GM12872 (cell line): ENCODE results near the gene LASP1.

Experiments
- TF ChIP-seq, protein P1 (sequence below): IDR thresholded peaks from 3 replicates; pipeline ENCODE4 v1.5.1; 2011; ENCODE audit warnings: low read depth, mild to moderate bottlenecking, low read length, moderate library complexity; ENCODE audit not compliant: insufficient read depth

The LASP1 gene

GRCh38 chr17:38889745-38890409 lies 20.0 kb downstream of the LASP1 start:
- TF ChIP-seq, protein P1, sequence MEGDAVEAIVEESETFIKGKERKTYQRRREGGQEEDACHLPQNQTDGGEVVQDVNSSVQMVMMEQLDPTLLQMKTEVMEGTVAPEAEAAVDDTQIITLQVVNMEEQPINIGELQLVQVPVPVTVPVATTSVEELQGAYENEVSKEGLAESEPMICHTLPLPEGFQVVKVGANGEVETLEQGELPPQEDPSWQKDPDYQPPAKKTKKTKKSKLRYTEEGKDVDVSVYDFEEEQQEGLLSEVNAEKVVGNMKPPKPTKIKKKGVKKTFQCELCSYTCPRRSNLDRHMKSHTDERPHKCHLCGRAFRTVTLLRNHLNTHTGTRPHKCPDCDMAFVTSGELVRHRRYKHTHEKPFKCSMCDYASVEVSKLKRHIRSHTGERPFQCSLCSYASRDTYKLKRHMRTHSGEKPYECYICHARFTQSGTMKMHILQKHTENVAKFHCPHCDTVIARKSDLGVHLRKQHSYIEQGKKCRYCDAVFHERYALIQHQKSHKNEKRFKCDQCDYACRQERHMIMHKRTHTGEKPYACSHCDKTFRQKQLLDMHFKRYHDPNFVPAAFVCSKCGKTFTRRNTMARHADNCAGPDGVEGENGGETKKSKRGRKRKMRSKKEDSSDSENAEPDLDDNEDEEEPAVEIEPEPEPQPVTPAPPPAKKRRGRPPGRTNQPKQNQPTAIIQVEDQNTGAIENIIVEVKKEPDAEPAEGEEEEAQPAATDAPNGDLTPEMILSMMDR = no peak

DNA sequence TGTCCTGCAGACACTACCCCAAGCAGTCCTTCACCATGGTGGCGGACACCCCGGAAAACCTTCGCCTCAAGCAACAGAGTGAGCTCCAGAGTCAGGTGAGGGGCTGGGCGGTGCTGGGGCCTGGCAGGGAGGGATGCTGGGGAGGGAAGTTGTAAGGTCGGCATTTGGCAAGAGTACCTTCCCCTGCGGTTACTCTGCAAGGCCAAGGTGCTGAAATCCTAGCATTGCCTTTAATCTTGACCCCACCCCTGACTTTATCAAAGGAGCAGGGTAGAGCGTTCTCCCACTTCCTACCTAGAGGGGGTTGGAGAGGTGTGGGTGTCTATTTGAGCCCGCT lies 20.5 kb downstream of the LASP1 start:
- TF ChIP-seq, protein P1 = no peak

DNA sequence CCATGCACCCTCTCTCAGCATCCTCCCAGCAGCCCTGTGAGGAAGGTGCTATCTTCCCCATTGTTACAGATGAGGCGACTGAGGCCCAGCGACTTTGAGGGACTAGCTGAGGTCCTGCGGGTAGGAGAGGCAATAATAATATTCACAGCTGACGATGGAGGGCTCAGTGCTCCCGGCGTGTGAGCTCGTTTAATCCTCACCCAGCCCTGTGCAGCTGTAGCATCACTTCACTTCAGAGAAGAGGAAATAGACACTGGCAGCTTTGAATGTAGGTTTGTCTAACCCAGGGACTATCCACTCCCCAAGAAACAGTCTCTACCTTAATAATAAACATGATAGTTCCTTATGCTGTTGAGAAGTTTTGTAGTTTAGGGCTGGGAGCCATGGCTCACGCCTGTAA lies 21.6 kb downstream of the LASP1 start:
- TF ChIP-seq, protein P1 = no peak

GRCh38 chr17:38892083-38892482 lies 22.2 kb downstream of the LASP1 start:
- TF ChIP-seq, protein P1 = no peak

GRCh38 chr17:38892620-38893019 lies 22.8 kb downstream of the LASP1 start:
- TF ChIP-seq, protein P1 = no peak

DNA sequence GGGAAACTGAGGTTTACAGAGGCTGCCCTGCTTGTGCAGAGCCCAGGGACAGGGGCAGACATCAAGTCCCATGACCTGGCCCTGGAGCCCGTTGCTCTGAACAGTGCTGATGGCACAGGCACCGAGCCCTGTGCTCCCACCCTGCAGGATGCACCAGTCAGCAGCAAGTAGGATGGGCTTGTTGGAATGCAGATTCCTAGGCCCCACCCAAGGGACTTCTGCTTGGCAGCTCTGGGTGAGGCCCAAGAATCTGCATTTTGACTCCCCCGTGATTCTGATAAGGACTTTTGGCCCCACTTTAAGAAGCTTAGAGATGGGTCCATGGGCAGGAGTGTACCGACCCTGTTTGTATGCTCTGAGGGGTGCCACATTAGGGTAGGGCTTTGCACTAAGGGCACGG lies 23.3 kb downstream of the LASP1 start:
- TF ChIP-seq, protein P1 = no peak

DNA sequence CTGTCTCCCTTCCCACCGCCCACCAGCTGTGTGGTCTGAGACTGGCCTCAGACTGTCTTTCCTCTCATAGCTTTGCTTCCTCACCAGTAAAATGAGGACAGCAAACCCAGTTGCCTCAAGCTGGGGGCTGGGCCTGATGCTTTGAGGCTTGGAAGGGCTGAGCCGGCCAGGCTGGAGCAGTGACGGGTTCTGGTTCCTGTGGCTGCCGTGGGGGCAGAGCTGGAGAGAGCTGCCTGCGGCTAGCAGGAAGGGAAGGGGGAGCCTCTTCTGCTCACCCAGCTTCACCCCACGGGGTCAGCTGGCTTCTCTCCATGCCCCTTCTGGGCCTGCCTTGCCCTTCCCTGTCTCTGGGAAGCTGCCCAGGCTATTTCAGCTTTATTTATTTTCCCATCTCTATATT lies 23.7 kb downstream of the LASP1 start:
- TF ChIP-seq, protein P1 = no peak
